CD4-positive, alpha-beta T cell treated with Interleukin-15 for 1 hour (primary cell): ENCODE measurements around the gene INTS4.
"Not testable (repeated sequence)": the region's sequence is repeated elsewhere in the genome, so short reads cannot be mapped to it uniquely, and the experiment has no call there.

Source experiments
- DNase-seq: peaks from one replicate; pipeline ENCODE4 v3.0.0-alpha.2; 2020

INTS4 gene

GRCh38 chr11:77874206-77874605 is 120.3 kb downstream of the INTS4 start:
- DNase-seq, result no peak

DNA sequence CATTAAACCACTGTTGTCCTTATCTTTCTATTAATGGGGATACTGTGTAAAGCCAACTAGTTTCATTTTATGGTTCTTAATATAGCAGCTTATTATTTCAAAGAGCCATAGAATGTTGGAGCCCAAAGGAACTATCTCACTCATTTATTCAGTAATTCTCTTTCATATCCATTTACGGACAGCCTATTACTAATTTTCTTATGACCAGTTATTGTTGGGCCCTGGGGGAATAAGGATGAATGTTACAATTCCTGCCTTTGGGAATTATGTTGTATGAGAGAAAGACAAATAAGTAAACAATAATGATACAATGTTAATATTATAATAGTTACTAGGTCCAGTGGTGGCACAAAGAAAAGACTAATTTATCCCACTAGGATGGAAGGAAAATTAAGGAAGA is 121.1 kb downstream of the INTS4 start:
- no peak for DNase-seq

DNA sequence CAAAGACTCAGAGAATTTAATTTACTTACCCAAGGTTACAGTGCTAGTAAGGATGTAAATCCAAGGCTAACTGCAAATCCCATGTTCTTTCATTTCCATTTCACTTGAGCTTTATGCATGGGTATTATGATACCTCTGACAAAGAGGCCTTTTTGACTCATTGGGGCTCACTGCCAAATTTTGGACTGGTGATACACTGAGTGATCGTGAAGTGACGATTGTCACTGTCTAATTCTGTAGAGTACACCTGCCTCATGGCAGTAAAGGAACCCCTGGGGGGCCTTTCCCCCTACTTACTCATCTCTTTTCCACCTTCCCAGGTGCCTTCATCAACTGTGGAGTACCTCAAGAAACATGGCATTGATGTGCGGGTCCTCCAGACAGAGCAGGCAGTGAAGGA is 122.6 kb downstream of the INTS4 start:
- no peak for DNase-seq

DNA sequence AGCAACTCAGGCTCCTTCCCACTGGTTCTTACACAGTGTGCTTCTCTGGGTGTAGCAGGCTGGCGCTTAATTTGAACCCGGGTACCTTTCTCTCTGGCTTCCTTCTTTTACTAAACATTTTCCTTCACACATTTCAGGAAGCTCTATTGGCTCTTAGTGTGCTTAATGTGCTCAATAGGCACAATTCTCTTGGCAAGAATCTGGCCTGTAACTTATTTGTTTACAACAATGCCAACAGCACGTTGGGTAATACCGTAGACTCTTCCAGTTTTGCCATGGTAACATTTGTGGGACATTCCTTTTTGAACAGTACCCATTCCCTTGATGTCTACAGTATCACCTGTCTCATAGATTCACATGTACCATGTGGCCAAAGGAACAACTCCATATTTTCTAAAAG is 125.7 kb downstream of the INTS4 start:
- DNase-seq, result no peak

- no peak for DNase-seq
Measured at GRCh38 chr11:77866336-77866735, 128.1 kb downstream of the INTS4 start.

GRCh38 chr11:77865805-77866204 is 128.7 kb downstream of the INTS4 start:
- no peak for DNase-seq

DNA sequence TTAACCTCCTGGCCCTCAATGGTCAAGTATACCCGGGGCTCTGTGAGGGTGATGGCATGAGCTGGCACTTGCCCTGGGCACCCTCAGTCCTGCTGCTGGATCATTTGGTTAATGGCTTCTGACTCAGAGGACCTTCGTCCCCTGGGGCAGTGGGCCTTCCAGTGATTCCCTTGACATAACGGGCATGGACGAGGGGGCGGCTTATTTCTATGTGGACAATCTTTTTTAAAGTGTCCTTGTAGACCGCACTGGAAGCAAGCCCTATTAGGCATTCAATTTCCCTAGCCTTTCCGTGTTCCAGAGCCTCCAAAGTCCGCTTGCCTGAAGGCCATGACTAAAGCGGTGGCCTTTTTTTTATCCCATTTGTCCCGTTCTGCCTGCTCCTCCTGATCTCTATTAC is 133.0 kb downstream of the INTS4 start:
- not testable (repeated sequence) for DNase-seq

GRCh38 chr11:77857906-77858457 is 136.5 kb downstream of the INTS4 start:
- not testable (repeated sequence) for DNase-seq

DNA sequence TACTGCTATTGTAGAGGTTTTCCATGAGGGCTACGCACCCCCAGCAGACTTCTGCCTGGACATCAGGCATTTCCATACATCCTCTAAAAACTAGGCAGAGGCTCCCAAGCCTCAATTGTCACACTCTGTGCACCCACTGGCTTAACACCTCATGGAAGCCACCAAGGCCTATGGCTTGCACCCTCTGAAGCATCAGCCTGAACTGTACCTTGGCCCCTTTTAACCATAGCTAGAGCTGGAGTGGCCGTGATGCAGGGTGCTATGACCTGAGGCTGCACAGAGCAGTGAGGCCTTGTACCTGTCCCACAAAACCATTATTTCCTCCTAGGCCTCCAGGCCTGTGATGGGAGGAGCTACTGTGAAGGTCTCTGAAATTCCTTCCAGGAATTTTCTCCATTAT is 139.6 kb downstream of the INTS4 start:
- no peak for DNase-seq

- DNase-seq, result no peak
Measured at GRCh38 chr11:77851503-77851902, 143.0 kb downstream of the INTS4 start.

GRCh38 chr11:77843700-77844099 is 150.8 kb downstream of the INTS4 start:
- not testable (repeated sequence) for DNase-seq

DNA sequence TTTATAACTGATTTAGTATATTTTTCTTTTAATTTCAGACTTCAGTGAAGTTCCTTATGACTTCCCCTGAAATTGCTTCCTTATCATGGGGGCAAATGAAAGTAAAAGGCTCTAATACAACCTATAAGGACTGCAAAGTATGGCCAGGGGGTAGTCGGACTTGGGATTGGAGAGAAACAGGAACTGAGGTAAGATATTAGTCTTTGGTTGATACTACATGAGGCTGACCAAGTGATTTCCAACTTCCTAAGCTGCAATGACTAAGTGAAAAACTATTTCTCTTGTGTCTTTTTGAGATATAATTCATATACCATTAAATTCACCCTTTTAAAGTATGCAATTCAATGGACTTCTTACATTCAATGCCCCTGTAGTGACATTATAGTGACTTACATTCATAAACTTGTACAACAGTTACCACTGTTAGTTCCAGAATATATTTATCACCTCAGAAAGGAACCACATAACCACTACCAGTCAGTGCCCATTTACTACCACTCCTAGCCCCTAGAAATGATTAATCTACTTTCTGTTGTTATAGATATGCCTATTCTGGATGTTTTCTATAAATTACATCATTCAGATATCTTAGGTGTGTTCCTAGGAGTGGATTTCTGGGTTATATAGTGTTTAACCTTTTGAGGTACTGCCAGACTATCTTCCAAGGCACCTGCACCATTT is 151.9 kb downstream of the INTS4 start:
- no peak for DNase-seq

DNA sequence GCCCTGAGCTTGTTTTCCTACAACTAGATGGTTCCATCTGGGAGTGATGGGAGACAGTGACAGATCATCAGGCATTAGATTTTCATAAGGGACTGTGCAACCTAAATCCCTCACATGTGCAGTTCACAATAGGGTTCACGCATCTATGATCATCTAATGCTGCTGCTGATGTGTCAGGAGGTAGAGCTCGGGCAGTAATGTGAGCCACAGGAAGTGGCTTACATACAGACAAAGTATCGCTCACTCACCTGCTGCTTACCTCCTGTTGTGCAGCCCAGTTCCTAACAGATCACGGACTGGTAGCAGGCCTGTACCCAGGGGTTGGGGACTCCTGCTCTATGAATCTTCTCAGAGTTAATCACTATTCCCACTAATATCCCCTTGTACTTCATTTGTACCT is 161.2 kb downstream of the INTS4 start:
- no peak for DNase-seq

- no peak for DNase-seq
Measured at GRCh38 chr11:77828926-77829325, 165.5 kb downstream of the INTS4 start.
